HCT116 (cell line): Measurements from ENCODE around the gene HOXA7. TPM values are rescaled to one million over a fixed set of nuclear protein-coding genes. Genes with fewer than 3 reads are reported as not detected.
A peak's percentile ranks its signal among the peaks of the same experiment; 100 is the strongest.

Source experiments
- ATAC-seq: fragments of 200-7000 bp; cut with Tn5 transposase; 2 replicates; pipeline ENCODE4 v1.9.1; 2020; ENCODE audit warnings: mild to moderate bottlenecking, moderate library complexity
- BruUV-seq: library from RNA; stranded (reverse); fragments of 400-500 nt; replicated peaks from 2 replicates; lab custom pipeline; 2021; lab: Mats Ljungman, UMichigan
- CTCF ChIA-PET: fragments of 300-600 bp; sonication (Branson Sonifier 250); formaldehyde crosslinking; loops from one replicate; lab custom pipeline; 2021; ENCODE audit warnings: antibody characterized with exemption; lab: Charles Lee
- POLR2A ChIA-PET: fragments of 300-600, 350-600 bp; sonication (Branson Sonifier 250); formaldehyde crosslinking; loops from one replicate; lab custom pipeline; 2021; ENCODE audit warnings: antibody characterized with exemption; lab: Charles Lee
- RAD21 ChIA-PET, 2 experiments: fragments of 300-600 bp; sonication (Branson Sonifier 250); formaldehyde crosslinking; loops; one replicate each; lab custom pipeline; 2023; ENCODE audit warnings: low total read pairs in 2 of 2; ENCODE audit not compliant: uncharacterized antibody in 2 of 2, unreplicated experiment in 2 of 2, low non-redundant PET in 1 of 2; lab: Charles Lee
- DNase-seq: peaks from one replicate; pipeline ENCODE4 v3.0.0-alpha.2; 2010; ENCODE audit warnings: low read depth, low spot score
- H2AFZ ChIP-seq: fragments of 200-600 bp; shearing (Covaris generic), sonication (generic); 2 replicates; pipeline ENCODE4 v1.6.1; 2017; ENCODE audit warnings: low read depth, mixed run types, mixed read lengths, antibody characterized with exemption, low read length; ENCODE audit not compliant: poor library complexity, severe bottlenecking
- H3K27ac ChIP-seq: 2 replicates; pipeline ENCODE4 v1.5.1; 2012; ENCODE audit warnings: low read depth, low read length
- H3K27me3 ChIP-seq: fragments of 200-600 bp; sonication (generic); 2 replicates; pipeline ENCODE4 v1.6.1; 2016; ENCODE audit warnings: mixed run types, low read length, mixed read lengths; ENCODE audit not compliant: insufficient read depth
- H3K36me3 ChIP-seq, 2 experiments: fragments of 200-500 bp in 1 of 2; fragments of 200-600 bp in 1 of 2; sonication (Bioruptor generic) in 1 of 2; sonication (generic) in 1 of 2; 2 replicates each; pipeline versions ENCODE4 v1.5.1 to v1.6.1; 2014 to 2016; ENCODE audit warnings: low read length in 2 of 2, inconsistent platforms in 1 of 2, mixed read lengths in 1 of 2, mixed run types in 1 of 2; ENCODE audit not compliant: insufficient read depth in 2 of 2, control insufficient read depth in 1 of 2
- H3K4me1 ChIP-seq, 2 experiments: fragments of 200-600 bp in 1 of 2; sonication (generic) in 1 of 2; 2 replicates each; pipeline versions ENCODE4 v1.5.1 to v1.6.1; 2012 to 2017; ENCODE audit warnings: low read length in 2 of 2, inconsistent platforms in 1 of 2, mild to moderate bottlenecking in 1 of 2, mixed read lengths in 1 of 2, mixed run types in 1 of 2, moderate library complexity in 1 of 2; ENCODE audit not compliant: insufficient read depth in 2 of 2, control insufficient read depth in 1 of 2
- H3K4me2 ChIP-seq: fragments of 200-600 bp; sonication (generic); 2 replicates; pipeline ENCODE4 v1.6.1; 2017; ENCODE audit warnings: mixed run types, low read length, mixed read lengths
- H3K4me3 ChIP-seq, 2 experiments: fragments of 200-600 bp in 1 of 2; sonication (generic) in 1 of 2; replicated peaks in 1 of 2; 2 replicates each; pipeline ENCODE4 v1.5.1; 2011 to 2016; ENCODE audit warnings: low read length in 2 of 2, control low read depth in 1 of 2, low read depth in 1 of 2, mild to moderate bottlenecking in 1 of 2, mixed read lengths in 1 of 2, mixed run types in 1 of 2
- H3K79me2 ChIP-seq: fragments of 200-600 bp; sonication (generic); 2 replicates; pipeline ENCODE4 v1.6.1; 2017; ENCODE audit warnings: mild to moderate bottlenecking, mixed run types, low read length, moderate library complexity, mixed read lengths; ENCODE audit not compliant: insufficient read depth
- H3K9ac ChIP-seq: fragments of 200-600 bp; sonication (generic); 2 replicates; pipeline ENCODE4 v1.6.1; 2016; ENCODE audit warnings: low read length, mixed read lengths
- H3K9me2 ChIP-seq: fragments of 200-600 bp; sonication (generic), shearing (Covaris generic); 2 replicates; pipeline ENCODE4 v1.6.1; 2017; ENCODE audit warnings: mixed run types, mild to moderate bottlenecking, moderate library complexity; ENCODE audit not compliant: insufficient read depth
- H3K9me3 ChIP-seq, 2 experiments: fragments of 200-500 bp in 1 of 2; fragments of 200-600 bp in 1 of 2; sonication (Bioruptor generic) in 1 of 2; sonication (generic) in 1 of 2; 2 replicates each; pipeline ENCODE4 v1.6.1; 2014 to 2017; ENCODE audit warnings: low read length in 2 of 2, mixed read lengths in 2 of 2, inconsistent platforms in 1 of 2, low read depth in 1 of 2, mild to moderate bottlenecking in 1 of 2, mixed run types in 1 of 2, moderate library complexity in 1 of 2; ENCODE audit not compliant: control insufficient read depth in 1 of 2, insufficient read depth in 1 of 2
- H4K20me1 ChIP-seq: fragments of 200-600 bp; sonication (generic), shearing (Covaris generic); 2 replicates; pipeline ENCODE4 v1.6.1; 2017; ENCODE audit warnings: mixed run types, mild to moderate bottlenecking, moderate library complexity; ENCODE audit not compliant: insufficient read depth
- ATF3 ChIP-seq: IDR thresholded peaks from 2 replicates; pipeline ENCODE4 v1.6.1; 2012
- CEBPB ChIP-seq: IDR thresholded peaks from 2 replicates; pipeline ENCODE4 v1.6.1; 2012; ENCODE audit warnings: low read depth
- CTCF ChIP-seq, 3 experiments: fragments of 200-600 bp in 1 of 3; sonication (generic) in 1 of 3; IDR thresholded peaks in 2 of 3; conservative IDR thresholded peaks in 1 of 3; 2 replicates each; pipeline ENCODE4 v1.5.1; 2012 to 2017; ENCODE audit warnings: low read depth in 2 of 3, low read length in 2 of 3, antibody characterized with exemption in 1 of 3, borderline replicate concordance in 1 of 3, control low read depth in 1 of 3, mild to moderate bottlenecking in 1 of 3, mixed read lengths in 1 of 3, mixed run types in 1 of 3, moderate library complexity in 1 of 3; ENCODE audit not compliant: insufficient read depth in 1 of 3
- EZH2 ChIP-seq: fragments of 200-600 bp; sonication (generic); IDR thresholded peaks from 2 replicates; pipeline ENCODE4 v1.6.1; 2017; ENCODE audit warnings: antibody characterized with exemption, mixed run types
- EZH2phosphoT487 ChIP-seq: fragments of 200-600 bp; IDR thresholded peaks from 2 replicates; pipeline ENCODE4 v1.6.1; 2018; ENCODE audit warnings: antibody characterized with exemption, borderline replicate concordance
- FOSL1 ChIP-seq: IDR thresholded peaks from 2 replicates; pipeline ENCODE4 v1.6.1; 2012; ENCODE audit warnings: low read depth
- POLR2AphosphoS5 ChIP-seq: IDR thresholded peaks from 2 replicates; pipeline ENCODE4 v1.6.1; 2011; ENCODE audit warnings: mild to moderate bottlenecking, low read depth, low read length, moderate library complexity
- SIN3A ChIP-seq: IDR thresholded peaks from 2 replicates; pipeline ENCODE4 v1.6.1; 2012; ENCODE audit warnings: low read depth
- SP1 ChIP-seq: IDR thresholded peaks from 2 replicates; pipeline ENCODE4 v1.6.1; 2012; ENCODE audit warnings: low read depth
- SRF ChIP-seq: IDR thresholded peaks from 2 replicates; pipeline ENCODE4 v1.6.1; 2012; ENCODE audit warnings: low read depth
- TCF7L2 ChIP-seq: IDR thresholded peaks from 2 replicates; pipeline ENCODE4 v1.7.0; 2011; ENCODE audit warnings: borderline replicate concordance, inconsistent platforms; ENCODE audit not compliant: insufficient read depth, insufficient read length; ENCODE audit errors: extremely low read depth
- YY1 ChIP-seq: IDR thresholded peaks from 2 replicates; pipeline ENCODE4 v1.6.1; 2011; ENCODE audit warnings: low read length, low read depth, moderate library complexity, mild to moderate bottlenecking; ENCODE audit not compliant: insufficient replicate concordance; ENCODE audit errors: extremely low read depth
- ZFX ChIP-seq: fragments of 450-650 bp; IDR thresholded peaks from 2 replicates; pipeline ENCODE4 v1.6.1; 2017
- ZNF274 ChIP-seq: fragments of 200-500 bp; sonication (Bioruptor generic); IDR thresholded peaks from 2 replicates; pipeline ENCODE4 v1.6.1; 2014; ENCODE audit warnings: mild to moderate bottlenecking, low read depth, low read length, inconsistent platforms
- intact Hi-C: fragments of 100-400 bp; cut with micrococcal nuclease; formaldehyde crosslinking; loops from 2 replicates; pipeline ENCODE4 v1.10.0; 2022
- total RNA-seq: library from RNA; stranded (reverse); gene quantifications from one replicate; pipeline ENCODE4 v1.2.1, GENCODE V29; 2021; ENCODE audit not compliant: unreplicated experiment

The HOXA7 gene
- total RNA-seq, 1 experiment from 2014 or later: 15.0 TPM

GRCh38 chr7:27112955-27113949 is 43.2 kb downstream of the HOXA7 start:
- Histone ChIP-seq H3K27me3 (no peaks in the 10 kb centered on the region), H3K9me3 (no peaks in the 10 kb centered on the region), H3K4me1 (peaks cover 56 to 63% of the 10 kb centered on the region in 2 experiments), H3K4me2 (peak overlapping the region; percentile 98), H3K36me3 (no peaks in the 10 kb centered on the region), H3K9ac (peak overlapping the region; percentile 70), H3K9me2 (no peaks in the 10 kb centered on the region), H4K20me1 (no peaks in the 10 kb centered on the region), H2AFZ (no peak overlapping the region), H3K4me3 (peak overlapping the region; percentile 57 to 74), H3K27ac (peak overlapping the region; percentile 72), H3K79me2 (peaks cover 20% of the 10 kb centered on the region)
- ChIA-PET CTCF (no interaction called here), POLR2A (interaction anchor here (0.5 to 2.4 kb wide), 3 partner anchors 15 to 449 kb away, joined by 3 to 6 read pairs (median 3); no protein-coding TSS in a partner anchor), RAD21 (interaction anchor here in 1 of 2 experiments (1.5 kb wide), 1 partner anchor 258 kb away, joined by 3 read pairs; no protein-coding TSS in a partner anchor)
- ATAC-seq: peak; percentile 36
- TF ChIP-seq TCF7L2 (peak; percentile 45), SIN3A (0 out of 2 replicates have a peak, but pooled peaks have one; percentile 26), POLR2AphosphoS5 (peak; percentile 55), EZH2phosphoT487 (no peak), CEBPB (no peak), ATF3 (no peak), FOSL1 (no peak), EZH2 (no peak), ZFX (peak; percentile 70; the same call in 1 of the 2 replicates), YY1 (no peak), SRF (no peak), SP1 (peak; percentile 38; the same call in 1 of the 2 replicates), CTCF (IDR thresholded peaks at IDR 0.05 in 2 of 3, conservative IDR thresholded peaks at IDR 0.05 in 1 of 3; ENCODE audit: borderline replicate concordance in 1 of 3, insufficient read depth in 1 of 3, low read depth in 2 of 3, low read length in 2 of 3) (no peak), ZNF274 (no peak)
- BruUV-seq: no TSS peak
- intact Hi-C loops: no loop called here
- peak; percentile 60 for DNase-seq
